LNCaP clone FGC (cell line): ENCODE data around the gene APBA3.

Source experiments
- DNase-seq: peaks from one replicate; pipeline ENCODE4 v3.0.0-alpha.2; 2011; ENCODE audit warnings: low read depth
- H3K4me3 ChIP-seq: 2 replicates; pipeline ENCODE4 v1.5.1; 2011; ENCODE audit warnings: mild to moderate bottlenecking, low read depth, low read length, control low read depth
- CTCF ChIP-seq: IDR thresholded peaks from 2 replicates; pipeline ENCODE4 v1.5.1; 2012; ENCODE audit warnings: mild to moderate bottlenecking; ENCODE audit not compliant: control insufficient read depth, insufficient read depth; ENCODE audit errors: extremely low read depth

APBA3 gene

GRCh38 chr19:3752492-3752891, 9.0 kb downstream of the APBA3 start:
- DNase-seq, result no peak
- no peak overlapping the region for H3K4me3 ChIP-seq
- no peak for TF ChIP-seq CTCF

- H3K4me3 ChIP-seq, result no peak overlapping the region
- TF ChIP-seq CTCF, result no peak
- no peak for DNase-seq
These were observed 10.3 kb downstream of the APBA3 start for GRCh38 chr19:3751236-3751635.

- H3K4me3 ChIP-seq, result no peak overlapping the region
- TF ChIP-seq CTCF, result no peak
- DNase-seq, result no peak
These were observed 11.3 kb downstream of the APBA3 start for GRCh38 chr19:3750211-3750610.

GRCh38 chr19:3748965-3749364, 12.5 kb downstream of the APBA3 start:
- no peak for DNase-seq
- TF ChIP-seq CTCF, result no peak
- no peak overlapping the region for H3K4me3 ChIP-seq

GRCh38 chr19:3746371-3747056, 15.0 kb downstream of the APBA3 start:
- no peak overlapping the region for H3K4me3 ChIP-seq
- no peak for DNase-seq
- no peak for TF ChIP-seq CTCF

- no peak overlapping the region for H3K4me3 ChIP-seq
- no peak for DNase-seq
- TF ChIP-seq CTCF, result no peak
These were observed 16.0 kb downstream of the APBA3 start for GRCh38 chr19:3745363-3746045.

GRCh38 chr19:3743486-3743885, 18.0 kb downstream of the APBA3 start:
- DNase-seq, result no peak
- TF ChIP-seq CTCF, result no peak
- no peak overlapping the region for H3K4me3 ChIP-seq
